ENCODE data around the gene UTP14C. TPM values are rescaled to one million over a fixed set of nuclear protein-coding genes. Genes with fewer than 3 reads are reported as not detected.
A peak's percentile ranks its signal among the peaks of the same experiment; 100 is the strongest.

Gene UTP14C
- total and polyA plus RNA-seq, 2 donors from 2014 or later: 8.8 to 20.3 TPM

- Histone ChIP-seq H3K36me3 (ENCODE audit: control insufficient read depth in 2 of 3, insufficient read depth in 3 of 3, low read length in 3 of 3) (no peaks in the 10 kb centered on the region), H3K9ac (ENCODE audit: low read length in 3 of 3) (no peak overlapping the region), H3K27ac (ENCODE audit: low read depth in 2 of 2, low read length in 2 of 2) (no peak overlapping the region), H3K27me3 (ENCODE audit: control insufficient read depth, insufficient read depth, low read length) (no peaks in the 10 kb centered on the region), H3K9me3 (ENCODE audit: control insufficient read depth in 2 of 3, insufficient read depth in 1 of 3, low read length in 3 of 3) (no peaks in the 10 kb centered on the region), H3K4me3 (ENCODE audit: low read length in 3 of 3) (peak overlapping the region in 1 of 3 donors; percentile 46), H3K4me1 (ENCODE audit: control insufficient read depth in 2 of 3, insufficient read depth in 2 of 3, low read depth in 1 of 3, low read length in 3 of 3) (peaks cover 0 to 28% (median 27%) of the 10 kb centered on the region in 3 donors)
- intact Hi-C loops (cut with DNase I): loop anchor here (10.0 kb wide), 1 partner anchor 125 kb away; the partner anchor contains the start of gene NEK5
- no peak for DNase-seq
- no peak for TF ChIP-seq CTCF (IDR thresholded peaks at IDR 0.05; ENCODE audit: borderline replicate concordance, extremely low read depth, insufficient read depth)
- no peak for FAIRE-seq
Observed at GRCh38 chr13:51999921-52000320, 24.6 kb upstream of the UTP14C start.

GRCh38 chr13:52001120-52001731, 23.3 kb upstream of the UTP14C start:
- no peaks in the 10 kb centered on the region for H3K36me3 ChIP-seq (ENCODE audit: control insufficient read depth in 2 of 3, insufficient read depth in 3 of 3, low read length in 3 of 3)
- no peaks in the 10 kb centered on the region for H3K9me3 ChIP-seq (ENCODE audit: control insufficient read depth in 2 of 3, insufficient read depth in 1 of 3, low read length in 3 of 3)
- FAIRE-seq (no peak), DNase-seq (peak in 2 of 5 donors; percentile 30 to 56)
- H3K4me3 ChIP-seq (ENCODE audit: low read length in 3 of 3): no peak overlapping the region
- TF ChIP-seq CTCF (IDR thresholded peaks at IDR 0.05; ENCODE audit: borderline replicate concordance, extremely low read depth, insufficient read depth): peak; percentile 50
- peaks cover 0 to 19% (median 16%) of the 10 kb centered on the region in 3 donors for H3K4me1 ChIP-seq (ENCODE audit: control insufficient read depth in 2 of 3, insufficient read depth in 2 of 3, low read depth in 1 of 3, low read length in 3 of 3)
- H3K27me3 ChIP-seq (ENCODE audit: control insufficient read depth, insufficient read depth, low read length): no peaks in the 10 kb centered on the region
- intact Hi-C loops (cut with DNase I): no loop called here
- H3K27ac ChIP-seq (ENCODE audit: low read depth in 2 of 2, low read length in 2 of 2): no peak overlapping the region
- H3K9ac ChIP-seq (ENCODE audit: low read length in 3 of 3): no peak overlapping the region

- Histone ChIP-seq H3K9ac (ENCODE audit: low read length in 3 of 3) (no peak overlapping the region), H3K4me1 (ENCODE audit: control insufficient read depth in 2 of 3, insufficient read depth in 2 of 3, low read depth in 1 of 3, low read length in 3 of 3) (peaks cover 0 to 17% (median 10%) of the 10 kb centered on the region in 3 donors)
- intact Hi-C loops (cut with DNase I): no loop called here
Observed at GRCh38 chr13:52002361-52002760, 22.1 kb upstream of the UTP14C start.

More at GRCh38 chr13:52002361-52002760, 22.1 kb upstream of the UTP14C start:
- H3K36me3 ChIP-seq (ENCODE audit: control insufficient read depth in 2 of 3, insufficient read depth in 3 of 3, low read length in 3 of 3): no peaks in the 10 kb centered on the region
- FAIRE-seq (no peak), DNase-seq (no peak)
- H3K9me3 ChIP-seq (ENCODE audit: control insufficient read depth in 2 of 3, insufficient read depth in 1 of 3, low read length in 3 of 3): no peaks in the 10 kb centered on the region
- H3K4me3 ChIP-seq (ENCODE audit: low read length in 3 of 3): no peak overlapping the region
- TF ChIP-seq CTCF (IDR thresholded peaks at IDR 0.05; ENCODE audit: borderline replicate concordance, extremely low read depth, insufficient read depth): no peak
- no peak overlapping the region for H3K27ac ChIP-seq (ENCODE audit: low read depth in 2 of 2, low read length in 2 of 2)
- no peaks in the 10 kb centered on the region for H3K27me3 ChIP-seq (ENCODE audit: control insufficient read depth, insufficient read depth, low read length)

Measured in kidney (tissue), 14 donors.